Mesenchymal stem cell (in vitro differentiated cells and primary cell): Measurements from ENCODE around the gene SAMD4A.

Experiments
- DNase-seq: peaks from one replicate; pipeline ENCODE4 v3.0.0-alpha.2; 2013
- H2AFZ ChIP-seq: one replicate; pipeline ENCODE4 v1.6.1; 2013; ENCODE audit warnings: low read depth, mild to moderate bottlenecking, control low read depth, inconsistent platforms, low read length, moderate library complexity
- H2AK5ac ChIP-seq: 2 replicates; pipeline ENCODE4 v1.6.1; 2013; ENCODE audit warnings: low read length, moderate library complexity, mild to moderate bottlenecking, inconsistent platforms; ENCODE audit not compliant: severe bottlenecking
- H2BK120ac ChIP-seq: one replicate; pipeline ENCODE4 v1.6.1; 2013; ENCODE audit warnings: low read depth, mild to moderate bottlenecking, inconsistent platforms, low read length, moderate library complexity
- H2BK12ac ChIP-seq, 2 experiments: one replicate each; pipeline ENCODE4 v1.6.1; 2013; ENCODE audit warnings: inconsistent platforms in 2 of 2, low read length in 2 of 2, mild to moderate bottlenecking in 2 of 2, moderate library complexity in 2 of 2, control low read depth in 1 of 2
- H2BK15ac ChIP-seq: one replicate; pipeline ENCODE4 v1.6.1; 2013; ENCODE audit warnings: mild to moderate bottlenecking, low read depth, inconsistent platforms; ENCODE audit not compliant: poor library complexity, severe bottlenecking
- H2BK5ac ChIP-seq: 2 replicates; pipeline ENCODE4 v1.6.1; 2013; ENCODE audit warnings: low read depth, mild to moderate bottlenecking, low read length, control low read depth, inconsistent platforms; ENCODE audit not compliant: poor library complexity, severe bottlenecking
- H3K14ac ChIP-seq, 2 experiments: one replicate each; pipeline ENCODE4 v1.6.1; 2013; ENCODE audit warnings: inconsistent platforms in 2 of 2, low read length in 2 of 2, control low read depth in 1 of 2, mild to moderate bottlenecking in 1 of 2, moderate library complexity in 1 of 2
- H3K18ac ChIP-seq, 2 experiments: one replicate each; pipeline ENCODE4 v1.6.1; 2013; ENCODE audit warnings: inconsistent platforms in 2 of 2, low read length in 2 of 2, control low read depth in 1 of 2, low read depth in 1 of 2, mild to moderate bottlenecking in 1 of 2
- H3K23ac ChIP-seq, 2 experiments: one replicate each; pipeline ENCODE4 v1.6.1; 2013; ENCODE audit warnings: inconsistent platforms in 2 of 2, low read length in 2 of 2, mild to moderate bottlenecking in 2 of 2, moderate library complexity in 2 of 2, control low read depth in 1 of 2
- H3K27ac ChIP-seq: 2 replicates; pipeline ENCODE4 v1.5.1; 2013; ENCODE audit warnings: mild to moderate bottlenecking, moderate library complexity, low read length, control low read depth, inconsistent platforms; ENCODE audit not compliant: poor library complexity, severe bottlenecking
- H3K27me3 ChIP-seq, 2 experiments: 2 replicates each; pipeline versions ENCODE4 v1.6.1 to v1.7.0; 2013; ENCODE audit warnings: low read length in 2 of 2, mild to moderate bottlenecking in 2 of 2, moderate library complexity in 2 of 2, control low read depth in 1 of 2, inconsistent platforms in 1 of 2; ENCODE audit not compliant: control insufficient read depth in 1 of 2, insufficient read depth in 1 of 2
- H3K36me3 ChIP-seq, 2 experiments: 2 replicates each; pipeline versions ENCODE4 v1.6.1 to v1.7.0; 2013; ENCODE audit warnings: low read length in 2 of 2, control low read depth in 1 of 2, inconsistent platforms in 1 of 2, low read depth in 1 of 2, mild to moderate bottlenecking in 1 of 2; ENCODE audit not compliant: insufficient read depth in 2 of 2, control insufficient read depth in 1 of 2
- H3K4ac ChIP-seq, 2 experiments: one replicate each; pipeline ENCODE4 v1.6.1; 2013; ENCODE audit warnings: inconsistent platforms in 2 of 2, low read length in 2 of 2, mild to moderate bottlenecking in 2 of 2, moderate library complexity in 2 of 2, control low read depth in 1 of 2, low read depth in 1 of 2
- H3K4me1 ChIP-seq: 2 replicates; pipeline ENCODE4 v1.6.1; 2013; ENCODE audit warnings: low read depth, low read length, control low read depth; ENCODE audit not compliant: control insufficient read depth, insufficient read depth
- H3K4me2 ChIP-seq: 2 replicates; pipeline ENCODE4 v1.6.1; 2013; ENCODE audit warnings: low read length, mild to moderate bottlenecking, inconsistent platforms; ENCODE audit not compliant: poor library complexity, severe bottlenecking
- H3K4me3 ChIP-seq, 2 experiments: 2 replicates each; pipeline versions ENCODE4 v1.5.1 to v1.7.0; 2013; ENCODE audit warnings: low read length in 2 of 2, mild to moderate bottlenecking in 2 of 2, control low read depth in 1 of 2, low read depth in 1 of 2; ENCODE audit not compliant: insufficient read depth in 1 of 2
- H3K79me1 ChIP-seq: replicated peaks from 2 replicates; pipeline ENCODE4 v1.6.1; 2013; ENCODE audit warnings: mild to moderate bottlenecking, control low read depth, low read length, inconsistent platforms; ENCODE audit not compliant: poor library complexity, severe bottlenecking
- H3K9ac ChIP-seq: 2 replicates; pipeline ENCODE4 v1.7.0; 2013; ENCODE audit warnings: mild to moderate bottlenecking, low read length, moderate library complexity
- H3K9me3 ChIP-seq: 2 replicates; pipeline ENCODE4 v1.7.0; 2013; ENCODE audit warnings: mild to moderate bottlenecking, low read length; ENCODE audit not compliant: control insufficient read depth
- H4K8ac ChIP-seq: one replicate; pipeline ENCODE4 v1.6.1; 2013; ENCODE audit warnings: inconsistent platforms, mild to moderate bottlenecking, low read length, moderate library complexity
- H4K91ac ChIP-seq: one replicate; pipeline ENCODE4 v1.6.1; 2013; ENCODE audit warnings: mild to moderate bottlenecking, low read length, inconsistent platforms
- WGBS: methylation state at CpG from one replicate; pipeline ENCODE4 v1.1.7; 2013; ENCODE audit warnings: mixed read lengths; 5-methylcytosine and 5-hydroxymethylcytosine counted together

The SAMD4A gene

GRCh38 chr14:54763761-54764160, 196.8 kb downstream of the SAMD4A start:
- Histone ChIP-seq H4K8ac (no peak overlapping the region), H2AK5ac (no peak overlapping the region), H3K4me3 (no peak overlapping the region), H3K27me3 (no peaks in the 10 kb centered on the region), H3K27ac (no peak overlapping the region), H3K4ac (no peak overlapping the region), H3K14ac (no peak overlapping the region), H2BK120ac (no peak overlapping the region), H2BK5ac (no peak overlapping the region), H2BK15ac (no peak overlapping the region), H3K4me2 (no peak overlapping the region), H4K91ac (peak overlapping the region; percentile 13), H2BK12ac (no peak overlapping the region), H3K18ac (no peak overlapping the region), H3K9ac (no peak overlapping the region), H3K36me3 (peaks cover 79 to 82% of the 10 kb centered on the region in 2 experiments), H3K23ac (no peak overlapping the region), H3K4me1 (peaks cover 11% of the 10 kb centered on the region), H3K79me1 (peaks cover 7% of the 10 kb centered on the region), H3K9me3 (no peaks in the 10 kb centered on the region), H2AFZ (no peak overlapping the region)
- DNase-seq: no peak
- WGBS: 96% methylated on average over 12 of the region's 12 CpGs

- H3K36me3 ChIP-seq: peaks cover 65 to 88% of the 10 kb centered on the region in 2 experiments
- H3K27me3 ChIP-seq: no peaks in the 10 kb centered on the region
- no peak overlapping the region for H4K8ac ChIP-seq
- DNase-seq: no peak
- H3K14ac ChIP-seq: no peak overlapping the region
- no peak overlapping the region for H3K27ac ChIP-seq
- no peak overlapping the region for H3K23ac ChIP-seq
- no peak overlapping the region for H3K9ac ChIP-seq
- H3K4me3 ChIP-seq: no peak overlapping the region
- no peak overlapping the region for H3K18ac ChIP-seq
- H3K4me1 ChIP-seq: peaks cover 11% of the 10 kb centered on the region
- H2BK12ac ChIP-seq: peak overlapping the region in 1 of 2 experiments; percentile 30
- no peak overlapping the region for H2BK5ac ChIP-seq
- no peak overlapping the region for H2BK15ac ChIP-seq
- H2AFZ ChIP-seq: no peak overlapping the region
- H4K91ac ChIP-seq: no peak overlapping the region
- no peak overlapping the region for H3K4me2 ChIP-seq
- H3K79me1 ChIP-seq: peaks cover 8% of the 10 kb centered on the region
- WGBS: 90% methylated on average over 18 of the region's 18 CpGs
- H2AK5ac ChIP-seq: no peak overlapping the region
- H2BK120ac ChIP-seq: no peak overlapping the region
- H3K4ac ChIP-seq: no peak overlapping the region
- H3K9me3 ChIP-seq: no peaks in the 10 kb centered on the region
Measured at GRCh38 chr14:54766276-54767138, 199.6 kb downstream of the SAMD4A start.

GRCh38 chr14:54767139-54767431, 200.2 kb downstream of the SAMD4A start:
- DNase-seq: no peak
- peaks cover 6% of the 10 kb centered on the region for H3K79me1 ChIP-seq
- no peaks in the 10 kb centered on the region for H3K9me3 ChIP-seq
- no peak overlapping the region for H3K23ac ChIP-seq
- peak overlapping the region; percentile 19 for H4K8ac ChIP-seq
- H3K27ac ChIP-seq: no peak overlapping the region
- 97% methylated on average over 7 of the region's 10 CpGs for WGBS
- H2AFZ ChIP-seq: no peak overlapping the region
- H3K4ac ChIP-seq: no peak overlapping the region
- peaks cover 62 to 85% of the 10 kb centered on the region in 2 experiments for H3K36me3 ChIP-seq
- H3K14ac ChIP-seq: no peak overlapping the region
- no peak overlapping the region for H2BK120ac ChIP-seq
- no peak overlapping the region for H2BK15ac ChIP-seq
- H3K4me3 ChIP-seq: no peak overlapping the region
- no peak overlapping the region for H3K9ac ChIP-seq
- no peak overlapping the region for H3K18ac ChIP-seq
- H2BK12ac ChIP-seq: no peak overlapping the region
- no peaks in the 10 kb centered on the region for H3K27me3 ChIP-seq
- H2AK5ac ChIP-seq: no peak overlapping the region
- H4K91ac ChIP-seq: no peak overlapping the region
- H3K4me2 ChIP-seq: no peak overlapping the region
- H2BK5ac ChIP-seq: no peak overlapping the region
- peaks cover 11% of the 10 kb centered on the region for H3K4me1 ChIP-seq

- Histone ChIP-seq H3K27me3 (no peaks in the 10 kb centered on the region), H4K8ac (no peak overlapping the region), H3K36me3 (peaks cover 60 to 84% of the 10 kb centered on the region in 2 experiments), H2AK5ac (no peak overlapping the region), H3K14ac (no peak overlapping the region), H4K91ac (no peak overlapping the region), H3K9ac (no peak overlapping the region), H3K4ac (no peak overlapping the region), H3K4me1 (peaks cover 9% of the 10 kb centered on the region), H2BK12ac (no peak overlapping the region), H3K4me3 (no peak overlapping the region), H3K4me2 (no peak overlapping the region), H2BK120ac (no peak overlapping the region), H3K23ac (no peak overlapping the region), H3K18ac (no peak overlapping the region), H2AFZ (no peak overlapping the region), H2BK15ac (no peak overlapping the region), H3K9me3 (no peaks in the 10 kb centered on the region), H2BK5ac (no peak overlapping the region), H3K27ac (no peak overlapping the region), H3K79me1 (peaks cover 6% of the 10 kb centered on the region)
- 95% methylated on average over 3 of the region's 3 CpGs for WGBS
- DNase-seq: no peak
Measured at GRCh38 chr14:54767450-54767849, 200.5 kb downstream of the SAMD4A start.
